ENCODE measurements around the gene KIAA0513. TPM values are rescaled to one million over a fixed set of nuclear protein-coding genes. Genes with fewer than 3 reads are reported as not detected.

The KIAA0513 gene
- total RNA-seq, 1 donor from 2014 or later: 56.1 TPM

DNA sequence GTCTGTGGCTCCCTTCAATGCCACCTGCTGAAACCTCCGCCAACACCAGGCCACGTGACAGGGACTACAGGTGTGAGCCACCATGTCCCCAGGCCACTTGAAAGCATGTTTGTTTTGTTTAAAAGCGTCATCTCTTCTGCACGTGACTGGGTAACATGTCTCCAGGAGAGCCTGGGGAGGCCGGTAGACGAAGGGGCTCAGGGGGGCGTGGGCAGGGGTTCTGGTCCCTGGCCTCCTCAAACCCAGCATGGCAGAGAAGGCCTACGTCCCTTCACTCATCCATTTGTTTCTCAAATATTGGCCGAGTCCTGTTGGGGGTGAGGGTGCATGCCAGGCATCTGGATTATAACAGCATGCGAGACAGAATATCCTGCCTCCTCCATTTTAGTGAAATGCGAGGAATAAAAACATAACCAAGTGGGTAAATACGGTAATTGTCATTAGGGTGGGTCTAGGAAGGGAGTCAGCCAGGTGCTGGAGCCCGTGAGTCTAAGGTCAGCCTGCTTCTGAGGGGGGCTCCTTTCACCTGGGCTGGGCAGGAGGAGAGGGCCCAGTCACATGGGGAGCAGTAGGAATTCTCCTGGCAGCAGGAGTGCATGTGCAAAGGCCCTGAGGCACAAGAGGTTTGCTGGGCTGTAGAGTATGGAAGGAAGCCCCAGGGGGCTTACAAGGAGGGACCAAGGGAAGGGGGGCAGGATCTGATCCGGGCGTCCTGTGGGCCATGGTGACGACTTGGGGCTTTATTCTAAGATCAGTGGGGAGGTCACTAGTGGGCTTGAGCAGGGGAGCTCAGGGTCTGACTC lies 111.4 kb downstream of the KIAA0513 start:
- no peaks in the 10 kb centered on the region for H3K9me3 Mint-ChIP-seq (ENCODE audit: unreplicated experiment)
- TF ChIP-seq, protein P1, sequence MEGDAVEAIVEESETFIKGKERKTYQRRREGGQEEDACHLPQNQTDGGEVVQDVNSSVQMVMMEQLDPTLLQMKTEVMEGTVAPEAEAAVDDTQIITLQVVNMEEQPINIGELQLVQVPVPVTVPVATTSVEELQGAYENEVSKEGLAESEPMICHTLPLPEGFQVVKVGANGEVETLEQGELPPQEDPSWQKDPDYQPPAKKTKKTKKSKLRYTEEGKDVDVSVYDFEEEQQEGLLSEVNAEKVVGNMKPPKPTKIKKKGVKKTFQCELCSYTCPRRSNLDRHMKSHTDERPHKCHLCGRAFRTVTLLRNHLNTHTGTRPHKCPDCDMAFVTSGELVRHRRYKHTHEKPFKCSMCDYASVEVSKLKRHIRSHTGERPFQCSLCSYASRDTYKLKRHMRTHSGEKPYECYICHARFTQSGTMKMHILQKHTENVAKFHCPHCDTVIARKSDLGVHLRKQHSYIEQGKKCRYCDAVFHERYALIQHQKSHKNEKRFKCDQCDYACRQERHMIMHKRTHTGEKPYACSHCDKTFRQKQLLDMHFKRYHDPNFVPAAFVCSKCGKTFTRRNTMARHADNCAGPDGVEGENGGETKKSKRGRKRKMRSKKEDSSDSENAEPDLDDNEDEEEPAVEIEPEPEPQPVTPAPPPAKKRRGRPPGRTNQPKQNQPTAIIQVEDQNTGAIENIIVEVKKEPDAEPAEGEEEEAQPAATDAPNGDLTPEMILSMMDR (IDR thresholded peaks at IDR 0.05; ENCODE audit: partially characterized antibody, unreplicated experiment): no peak
- no peaks in the 10 kb centered on the region for H3K36me3 Mint-ChIP-seq (ENCODE audit: unreplicated experiment)
- no peak overlapping the region for H3K27ac Mint-ChIP-seq (ENCODE audit: unreplicated experiment)
- no peak for DNase-seq
- H3K4me1 Mint-ChIP-seq (ENCODE audit: low read depth, unreplicated experiment): peaks cover 28% of the 10 kb centered on the region
- peaks cover 28% of the 10 kb centered on the region for H3K27me3 Mint-ChIP-seq (ENCODE audit: unreplicated experiment)
- no peak overlapping the region for H3K4me3 Mint-ChIP-seq (ENCODE audit: unreplicated experiment)

DNA sequence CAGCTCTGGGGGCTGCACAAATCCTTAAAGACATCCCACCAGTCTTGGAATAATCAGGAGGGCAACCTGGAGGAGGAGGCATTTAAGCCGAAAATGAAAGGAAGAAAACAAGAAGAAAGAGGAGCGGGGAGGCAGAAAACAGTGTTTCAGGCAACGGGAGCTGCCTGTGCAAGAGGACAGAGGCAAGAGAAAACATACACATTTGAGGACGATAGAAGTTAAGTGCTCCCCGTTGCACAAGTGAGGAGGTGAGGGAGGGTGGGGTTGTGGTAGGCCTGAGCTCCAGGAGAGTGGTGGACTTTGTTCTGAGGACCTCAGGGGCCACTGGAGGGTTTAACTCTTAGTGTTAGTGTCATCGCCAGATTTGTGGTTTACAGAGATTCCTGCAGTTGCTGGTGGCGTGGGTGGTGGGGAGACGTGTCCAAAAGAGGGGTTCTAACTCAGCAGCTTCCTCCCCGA lies 112.3 kb downstream of the KIAA0513 start:
- Mint-ChIP-seq H3K9me3 (ENCODE audit: unreplicated experiment) (no peaks in the 10 kb centered on the region), H3K36me3 (ENCODE audit: unreplicated experiment) (no peaks in the 10 kb centered on the region), H3K27me3 (ENCODE audit: unreplicated experiment) (peaks cover 25% of the 10 kb centered on the region), H3K27ac (ENCODE audit: unreplicated experiment) (no peak overlapping the region), H3K4me1 (ENCODE audit: low read depth, unreplicated experiment) (peaks cover 25% of the 10 kb centered on the region), H3K4me3 (ENCODE audit: unreplicated experiment) (no peak overlapping the region)
- TF ChIP-seq, protein P1 (IDR thresholded peaks at IDR 0.05; ENCODE audit: partially characterized antibody, unreplicated experiment): no peak
- DNase-seq: no peak

DNA sequence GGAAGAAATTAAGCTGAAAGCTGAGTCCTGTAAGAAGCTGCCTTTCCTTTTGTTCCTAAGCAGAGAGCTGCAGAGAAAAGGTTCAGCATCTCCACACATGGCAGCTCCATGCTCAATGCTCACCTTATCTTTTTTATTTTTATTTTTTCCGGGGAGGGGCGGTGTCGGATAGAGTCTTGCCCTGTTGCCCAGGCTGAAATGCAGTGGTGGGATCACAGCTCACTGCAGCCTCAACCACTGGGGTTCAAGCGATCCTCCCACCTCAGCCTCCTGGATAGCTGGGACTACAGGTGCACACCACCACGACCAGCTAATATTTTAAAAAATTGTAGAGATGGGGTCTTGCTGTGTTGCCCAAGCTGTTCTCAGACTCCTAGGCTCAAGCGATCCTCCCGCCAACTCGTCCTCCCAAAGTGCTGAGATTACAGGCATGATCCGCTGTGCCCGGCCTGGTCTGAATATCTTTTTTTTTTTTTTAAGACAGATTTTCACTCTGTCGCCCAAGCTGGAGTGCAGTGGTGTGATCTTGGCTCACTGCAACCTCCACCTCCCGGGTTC lies 112.9 kb downstream of the KIAA0513 start:
- DNase-seq: no peak
- no peaks in the 10 kb centered on the region for H3K9me3 Mint-ChIP-seq (ENCODE audit: unreplicated experiment)
- no peaks in the 10 kb centered on the region for H3K36me3 Mint-ChIP-seq (ENCODE audit: unreplicated experiment)
- H3K27ac Mint-ChIP-seq (ENCODE audit: unreplicated experiment): no peak overlapping the region
- peaks cover 23% of the 10 kb centered on the region for H3K4me1 Mint-ChIP-seq (ENCODE audit: low read depth, unreplicated experiment)
- TF ChIP-seq, protein P1 (IDR thresholded peaks at IDR 0.05; ENCODE audit: partially characterized antibody, unreplicated experiment): no peak
- H3K27me3 Mint-ChIP-seq (ENCODE audit: unreplicated experiment): peaks cover 22% of the 10 kb centered on the region
- H3K4me3 Mint-ChIP-seq (ENCODE audit: unreplicated experiment): no peak overlapping the region

DNA sequence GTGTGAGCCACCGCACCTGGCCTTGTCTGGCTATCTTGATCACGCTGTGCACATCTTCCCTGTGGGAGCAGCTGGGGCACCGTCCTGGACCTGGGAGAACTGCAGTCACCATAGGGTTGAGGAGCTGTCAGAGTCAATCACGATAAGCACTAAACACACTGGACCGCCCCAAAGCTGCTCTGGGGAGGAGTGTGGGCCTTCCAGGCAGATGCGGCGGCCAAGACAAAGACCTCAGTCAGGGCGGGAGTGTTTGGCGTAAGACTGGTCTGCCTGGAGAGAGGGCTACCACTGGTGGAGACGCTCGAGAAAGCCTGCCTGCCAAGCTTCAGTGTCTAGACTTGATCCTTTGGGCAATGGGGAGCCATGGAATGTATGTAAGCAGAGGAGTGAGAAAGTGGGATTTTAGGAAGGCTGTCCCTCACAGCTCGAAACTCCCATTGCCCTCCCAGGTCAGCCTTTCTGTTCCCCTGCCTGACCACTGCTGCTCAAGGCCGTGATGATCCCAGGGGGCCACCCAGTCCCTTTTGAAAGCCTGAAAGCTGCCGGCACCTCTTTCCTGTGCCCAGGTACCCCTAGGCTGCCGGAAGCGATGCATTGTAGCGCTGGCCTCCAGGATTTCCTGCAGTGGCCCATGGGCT lies 114.0 kb downstream of the KIAA0513 start:
- TF ChIP-seq, protein P1 (IDR thresholded peaks at IDR 0.05; ENCODE audit: partially characterized antibody, unreplicated experiment): no peak
- Mint-ChIP-seq H3K36me3 (ENCODE audit: unreplicated experiment) (no peaks in the 10 kb centered on the region), H3K27ac (ENCODE audit: unreplicated experiment) (no peak overlapping the region), H3K9me3 (ENCODE audit: unreplicated experiment) (no peaks in the 10 kb centered on the region), H3K27me3 (ENCODE audit: unreplicated experiment) (peaks cover 25% of the 10 kb centered on the region), H3K4me1 (ENCODE audit: low read depth, unreplicated experiment) (peaks cover 21% of the 10 kb centered on the region), H3K4me3 (ENCODE audit: unreplicated experiment) (no peak overlapping the region)
- DNase-seq: no peak
